ENCODE data around the gene DCC.
"Not testable (repeated sequence)": the region's sequence is repeated elsewhere in the genome, so short reads cannot be mapped to it uniquely, and the experiment has no call there.

Gene DCC

GRCh38 chr18:53509886-53510285 lies 1169.9 kb downstream of the DCC start:
- no peak for DNase-seq (ENCODE audit: low spot score)

DNA sequence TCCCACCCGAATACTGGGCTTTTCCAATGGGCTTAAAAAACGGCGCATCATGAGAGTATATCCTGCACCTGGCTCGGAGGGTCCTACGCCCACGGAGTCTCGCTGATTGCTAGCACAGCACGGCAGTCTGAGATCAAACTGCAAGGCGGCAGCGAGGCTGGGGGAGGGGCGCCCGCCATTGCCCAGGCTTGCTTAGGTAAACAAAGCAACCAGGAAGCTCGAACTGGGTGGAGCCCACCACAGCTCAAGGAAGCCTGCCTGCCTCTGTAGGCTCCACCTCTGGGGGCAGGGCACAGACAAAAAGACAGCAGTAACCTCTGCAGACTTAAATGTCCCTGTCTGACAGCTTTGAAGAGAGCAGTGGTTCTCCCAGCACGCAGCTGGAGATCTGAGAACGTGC lies 1171.7 kb downstream of the DCC start:
- not testable (repeated sequence) for DNase-seq (ENCODE audit: low spot score)

GRCh38 chr18:53521068-53521467 lies 1181.1 kb downstream of the DCC start:
- DNase-seq (ENCODE audit: low spot score): no peak

GRCh38 chr18:53526101-53526870 lies 1186.3 kb downstream of the DCC start:
- no peak for DNase-seq (ENCODE audit: low spot score)

- no peak for DNase-seq (ENCODE audit: low spot score)
Measured at GRCh38 chr18:53527365-53527764, 1187.4 kb downstream of the DCC start.

GRCh38 chr18:53531187-53531586 lies 1191.2 kb downstream of the DCC start:
- no peak for DNase-seq (ENCODE audit: low spot score)

DNA sequence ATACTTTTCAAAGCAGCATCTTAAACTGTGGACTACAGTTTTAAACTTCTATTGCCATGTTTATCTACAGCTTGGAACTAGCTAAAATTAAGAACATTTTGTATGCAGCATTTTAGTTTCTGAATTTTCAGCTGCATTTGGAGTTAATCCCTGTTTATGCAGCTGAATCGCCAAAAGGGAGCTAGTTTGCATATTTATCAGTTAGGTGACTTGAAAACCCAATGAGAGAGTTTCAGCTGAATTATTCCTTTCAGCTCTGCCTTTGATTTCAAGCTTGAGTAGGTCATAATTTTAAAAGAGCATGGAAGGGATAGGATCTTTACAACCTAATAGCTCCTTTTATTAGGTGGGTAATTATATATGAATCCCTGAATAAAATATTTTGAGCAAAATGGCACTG lies 1191.9 kb downstream of the DCC start:
- no peak for DNase-seq (ENCODE audit: low spot score)

DNA sequence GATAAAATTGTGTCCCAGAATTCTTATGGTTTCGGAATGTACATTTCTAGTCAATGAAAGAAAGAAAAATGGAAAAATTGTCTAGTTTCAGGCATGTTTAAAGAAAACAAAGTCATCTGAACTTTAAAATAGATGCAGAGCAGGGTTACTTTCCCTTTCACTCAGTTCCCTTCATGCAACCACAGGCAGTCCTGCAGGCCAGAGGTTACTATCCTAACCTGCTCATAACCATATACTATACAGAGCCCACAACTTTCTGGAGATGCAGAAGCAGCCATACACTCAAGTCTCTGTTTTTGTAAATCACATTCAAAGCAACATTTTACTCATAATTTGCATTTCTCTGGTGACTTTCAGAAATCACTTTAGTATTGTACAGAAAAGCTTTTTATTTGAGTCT lies 1194.2 kb downstream of the DCC start:
- no peak for DNase-seq (ENCODE audit: low spot score)

DNA sequence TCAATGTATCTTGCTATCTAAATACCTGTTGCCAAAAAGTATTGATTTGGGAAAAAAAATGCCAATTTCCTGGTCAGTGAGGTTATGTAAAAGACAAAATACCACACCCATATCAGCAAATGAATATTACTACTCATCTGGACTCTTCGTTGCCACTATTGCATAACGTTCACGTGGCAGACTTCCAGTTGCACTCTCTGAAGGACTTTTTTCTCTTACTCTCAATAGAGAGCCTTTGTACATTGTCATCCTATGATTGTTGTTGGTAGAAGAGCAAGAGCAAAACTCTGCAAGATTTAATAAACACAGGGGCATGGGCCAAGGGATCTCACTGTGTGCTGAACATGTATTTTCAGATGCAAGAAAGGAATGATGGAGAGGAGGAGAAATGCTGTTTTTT lies 1194.7 kb downstream of the DCC start:
- DNase-seq (ENCODE audit: low spot score): no peak

DNA sequence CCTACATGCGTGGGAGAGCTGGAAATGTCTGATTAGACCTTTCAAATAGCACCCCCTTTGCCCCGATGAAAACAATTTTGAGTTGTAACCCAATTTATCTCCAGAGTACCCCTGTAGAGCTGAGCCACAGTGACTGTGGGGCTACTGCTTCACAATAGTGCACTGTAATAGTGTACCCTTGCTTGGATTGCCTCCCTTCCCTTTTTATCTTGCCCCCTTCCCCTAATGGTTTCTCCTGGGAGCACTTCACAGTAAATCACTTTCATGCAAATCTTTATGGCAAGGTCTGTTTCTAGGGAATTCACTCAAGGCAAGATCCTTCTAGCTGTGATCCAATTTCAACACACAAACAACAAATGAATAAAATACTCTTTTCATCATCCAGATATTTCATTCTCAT lies 1196.9 kb downstream of the DCC start:
- no peak for DNase-seq (ENCODE audit: low spot score)

GRCh38 chr18:53541924-53542323 lies 1201.9 kb downstream of the DCC start:
- DNase-seq (ENCODE audit: low spot score): no peak

GRCh38 chr18:53543711-53544110 lies 1203.7 kb downstream of the DCC start:
- no peak for DNase-seq (ENCODE audit: low spot score)

DNA sequence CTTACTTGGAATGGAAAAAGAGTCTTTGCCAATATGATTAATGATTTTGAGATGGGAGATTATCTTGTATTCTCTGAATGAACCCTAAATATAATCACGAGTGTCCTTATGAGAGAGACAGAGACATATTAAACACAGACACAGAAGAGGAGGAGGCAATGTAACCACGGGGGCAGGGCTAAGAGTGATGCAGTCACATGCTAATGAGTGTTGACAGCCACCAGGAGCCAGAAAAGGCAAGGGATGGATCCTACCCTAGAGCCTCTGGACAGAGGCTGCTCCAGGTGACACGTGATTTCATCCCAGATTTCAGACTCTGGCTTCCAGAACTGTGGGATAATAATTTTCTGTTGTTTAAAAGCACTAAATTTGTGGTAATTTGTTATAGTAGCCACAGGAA lies 1204.9 kb downstream of the DCC start:
- no peak for DNase-seq (ENCODE audit: low spot score)

- DNase-seq (ENCODE audit: low spot score): no peak
Measured at GRCh38 chr18:53551868-53552426, 1212.0 kb downstream of the DCC start.

DNA sequence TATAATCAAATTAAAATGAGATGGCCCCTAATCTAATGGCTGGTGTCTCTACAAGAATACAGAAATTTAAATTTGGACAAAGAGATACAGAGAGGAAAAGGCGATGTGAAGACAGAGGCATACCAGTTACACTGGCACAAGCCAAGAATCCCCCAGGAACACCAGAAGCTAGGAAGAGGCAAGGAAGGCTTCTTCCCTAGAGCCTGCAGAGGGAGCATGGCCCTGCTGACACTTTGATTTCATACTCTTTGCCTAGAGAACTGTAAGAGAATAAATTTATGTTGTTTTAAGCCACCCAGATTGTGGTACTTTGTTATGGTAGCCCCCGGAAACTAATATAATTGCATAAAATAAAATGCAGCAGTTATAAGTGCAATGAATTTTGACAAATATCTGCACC lies 1213.0 kb downstream of the DCC start:
- DNase-seq (ENCODE audit: low spot score): no peak

DNA sequence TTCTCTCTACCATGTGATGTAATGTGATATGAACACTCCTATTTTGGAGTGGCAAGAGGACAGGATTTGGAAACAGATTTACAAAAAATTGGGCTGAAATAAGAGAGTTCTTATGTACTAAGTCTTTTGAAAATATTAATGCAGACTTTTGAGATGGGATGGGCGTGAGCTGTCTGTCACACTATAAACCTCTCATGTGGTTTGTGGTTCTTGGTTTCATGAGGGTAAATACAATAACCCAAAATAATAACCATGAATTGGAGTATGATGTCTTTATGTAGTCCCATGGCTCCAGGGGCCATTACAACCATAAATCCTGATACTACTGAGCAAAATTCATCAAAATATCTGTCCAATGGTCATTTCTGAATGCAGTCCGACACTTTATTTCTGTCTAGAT lies 1216.5 kb downstream of the DCC start:
- DNase-seq (ENCODE audit: low spot score): no peak

DNA sequence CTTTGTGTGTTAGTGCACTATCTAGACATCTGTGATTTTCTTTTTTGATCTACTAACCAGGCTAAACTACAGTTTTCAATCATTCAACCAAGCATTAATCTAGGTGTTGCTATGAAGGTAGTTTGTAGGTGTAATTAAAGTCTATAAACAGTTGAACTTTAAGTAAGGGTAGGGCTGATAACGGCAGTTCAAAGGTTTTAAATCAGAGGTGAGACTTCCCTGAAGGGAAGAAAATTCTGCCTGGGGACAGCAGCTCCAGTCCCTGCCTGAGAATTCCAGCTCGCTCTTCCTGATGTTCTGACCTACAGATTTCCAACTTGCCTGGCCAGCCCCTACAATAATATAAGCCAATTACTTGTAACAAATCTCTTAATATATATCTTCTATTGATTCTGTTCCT lies 1220.5 kb downstream of the DCC start:
- DNase-seq (ENCODE audit: low spot score): no peak

GRCh38 chr18:53566626-53567025 lies 1226.6 kb downstream of the DCC start:
- DNase-seq (ENCODE audit: low spot score): no peak

- peak; percentile 19 for DNase-seq (ENCODE audit: low spot score)
Measured at GRCh38 chr18:53567929-53568574, 1228.1 kb downstream of the DCC start.

Measured in germinal center (tissue), 1 donor.